GM18868 (cell line): ENCODE data around the gene EHMT2.
A peak's percentile ranks its signal among the peaks of the same experiment; 100 is the strongest.
"Not testable (repeated sequence)": the region's sequence is repeated elsewhere in the genome, so short reads cannot be mapped to it uniquely, and the experiment has no call there.

Experiments
- ATAC-seq: cut with Tn5 transposase; IDR thresholded peaks from one replicate; pipeline ENCODE4 v1.9.1; 2021; ENCODE audit warnings: mild to moderate bottlenecking, moderate library complexity; ENCODE audit not compliant: unreplicated experiment

Gene EHMT2

GRCh38 chr6:31897612-31898382 lies at the start of gene EHMT2:
Gene EHMT2 (minus strand): TSS chr6:31897698. CDS start chr6:31897677, 21 bp downstream.
- peak; percentile 59 for ATAC-seq

DNA sequence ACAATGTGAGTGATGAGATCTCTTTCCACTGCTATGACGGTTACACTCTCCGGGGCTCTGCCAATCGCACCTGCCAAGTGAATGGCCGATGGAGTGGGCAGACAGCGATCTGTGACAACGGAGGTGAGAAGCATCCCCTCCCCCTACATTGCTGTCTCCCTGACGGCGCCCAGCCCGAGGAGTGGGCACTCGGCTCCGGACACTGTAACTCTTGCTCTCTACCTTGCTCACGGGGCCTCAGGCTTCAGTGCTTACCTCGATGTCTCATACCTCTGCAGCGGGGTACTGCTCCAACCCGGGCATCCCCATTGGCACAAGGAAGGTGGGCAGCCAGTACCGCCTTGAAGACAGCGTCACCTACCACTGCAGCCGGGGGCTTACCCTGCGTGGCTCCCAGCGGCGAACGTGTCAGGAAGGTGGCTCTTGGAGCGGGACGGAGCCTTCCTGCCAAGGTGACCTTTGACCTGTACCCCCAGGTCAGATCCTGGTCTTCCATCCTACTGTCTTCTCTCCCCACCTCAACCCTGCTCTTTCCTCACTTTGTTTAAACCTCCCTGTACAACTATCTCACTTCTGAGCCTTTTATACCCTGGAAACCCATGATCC lies 49.7 kb upstream of the EHMT2 start:
- no peak for ATAC-seq

- ATAC-seq = no peak
Measured at GRCh38 chr6:31946370-31946885, 48.9 kb upstream of the EHMT2 start.

GRCh38 chr6:31945507-31946369 lies 48.2 kb upstream of the EHMT2 start, which contains the start of gene CFB:
Gene CFB (plus strand): TSS chr6:31946095. CDS start chr6:31946222, 127 bp downstream.
- ATAC-seq = no peak

DNA sequence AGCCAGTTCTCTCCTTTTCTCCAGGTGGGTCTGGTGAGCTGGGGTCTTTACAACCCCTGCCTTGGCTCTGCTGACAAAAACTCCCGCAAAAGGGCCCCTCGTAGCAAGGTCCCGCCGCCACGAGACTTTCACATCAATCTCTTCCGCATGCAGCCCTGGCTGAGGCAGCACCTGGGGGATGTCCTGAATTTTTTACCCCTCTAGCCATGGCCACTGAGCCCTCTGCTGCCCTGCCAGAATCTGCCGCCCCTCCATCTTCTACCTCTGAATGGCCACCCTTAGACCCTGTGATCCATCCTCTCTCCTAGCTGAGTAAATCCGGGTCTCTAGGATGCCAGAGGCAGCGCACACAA lies 47.6 kb upstream of the EHMT2 start:
- no peak for ATAC-seq

GRCh38 chr6:31943742-31944141 lies 46.2 kb upstream of the EHMT2 start:
- ATAC-seq = no peak

DNA sequence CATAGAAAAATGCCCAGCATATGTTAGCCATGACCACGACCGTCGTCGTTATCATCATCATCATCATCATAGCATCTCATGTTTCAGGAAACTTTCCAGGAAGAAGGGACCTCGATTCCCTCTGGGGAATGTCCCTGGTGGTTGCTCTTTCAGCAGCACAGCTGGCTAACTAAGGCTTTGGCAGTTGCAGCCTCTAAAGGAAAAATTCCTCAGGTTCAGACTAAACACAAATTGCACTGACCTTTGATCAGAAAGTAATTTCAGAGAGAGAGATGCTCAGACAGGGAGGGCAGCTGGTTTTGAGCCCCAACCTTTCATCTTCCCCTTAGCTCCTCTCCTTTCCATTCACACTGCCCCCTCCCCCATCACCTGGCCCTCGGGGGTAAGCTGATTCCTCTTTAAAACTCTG lies 42.8 kb upstream of the EHMT2 start:
- ATAC-seq = no peak

DNA sequence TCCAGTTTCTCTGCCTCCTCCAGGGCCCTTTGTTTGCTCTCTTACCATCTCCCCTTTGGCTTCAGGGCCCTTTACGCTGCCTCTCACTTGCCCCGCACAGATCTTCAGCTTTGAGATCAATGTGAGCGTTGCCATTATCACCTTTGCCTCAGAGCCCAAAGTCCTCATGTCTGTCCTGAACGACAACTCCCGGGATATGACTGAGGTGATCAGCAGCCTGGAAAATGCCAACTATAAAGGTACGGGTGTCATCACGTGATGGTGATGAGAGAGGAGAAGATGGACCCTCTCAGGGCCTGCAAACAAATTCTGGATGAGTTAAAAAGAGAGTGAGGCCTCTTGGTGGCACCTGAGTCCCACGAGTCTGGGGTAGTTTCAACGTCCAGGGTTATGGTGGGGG lies 38.3 kb upstream of the EHMT2 start:
- no peak for ATAC-seq

- no peak for ATAC-seq
Measured at GRCh38 chr6:31935021-31935420, 37.5 kb upstream of the EHMT2 start.

DNA sequence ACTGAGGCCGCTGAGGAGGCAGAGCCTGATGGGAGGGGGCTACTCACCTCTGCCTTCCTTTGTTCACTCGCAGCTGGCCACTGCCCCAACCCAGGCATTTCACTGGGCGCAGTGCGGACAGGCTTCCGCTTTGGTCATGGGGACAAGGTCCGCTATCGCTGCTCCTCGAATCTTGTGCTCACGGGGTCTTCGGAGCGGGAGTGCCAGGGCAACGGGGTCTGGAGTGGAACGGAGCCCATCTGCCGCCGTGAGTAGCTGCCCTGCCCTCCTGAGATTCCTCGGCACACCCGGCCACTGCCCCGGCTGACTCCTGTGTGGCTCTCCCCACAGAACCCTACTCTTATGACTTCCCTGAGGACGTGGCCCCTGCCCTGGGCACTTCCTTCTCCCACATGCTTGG lies 36.0 kb upstream of the EHMT2 start:
- no peak for ATAC-seq

DNA sequence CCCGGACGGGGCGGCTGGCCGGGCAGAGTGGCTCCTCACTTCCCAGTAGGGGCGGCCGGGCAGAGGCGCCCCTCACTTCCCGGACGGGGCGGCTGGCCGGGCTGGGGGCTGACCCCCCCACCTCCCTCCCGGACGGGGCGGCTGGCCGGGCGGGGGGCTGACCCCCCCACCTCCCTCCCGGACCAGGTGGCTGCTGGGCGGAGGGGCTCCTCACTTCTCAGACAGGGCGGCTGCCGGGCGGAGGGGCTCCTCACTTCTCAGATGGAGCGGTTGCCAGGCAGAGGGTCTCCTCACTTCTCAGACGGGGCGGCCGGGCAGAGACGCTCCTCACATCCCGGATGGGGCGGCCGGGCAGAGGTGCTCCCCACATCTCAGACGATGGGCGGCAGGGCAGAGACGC lies 34.6 kb upstream of the EHMT2 start:
- ATAC-seq = not testable (repeated sequence)

- no peak for ATAC-seq
Measured at GRCh38 chr6:31930962-31931361, 33.5 kb upstream of the EHMT2 start.

DNA sequence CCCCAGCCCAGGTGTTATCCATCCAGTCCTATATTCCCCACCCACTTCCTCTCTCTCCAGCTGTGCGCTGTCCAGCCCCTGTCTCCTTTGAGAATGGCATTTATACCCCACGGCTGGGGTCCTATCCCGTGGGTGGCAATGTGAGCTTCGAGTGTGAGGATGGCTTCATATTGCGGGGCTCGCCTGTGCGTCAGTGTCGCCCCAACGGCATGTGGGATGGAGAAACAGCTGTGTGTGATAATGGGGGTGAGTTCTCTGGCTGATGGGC lies 31.1 kb upstream of the EHMT2 start:
- no peak for ATAC-seq

DNA sequence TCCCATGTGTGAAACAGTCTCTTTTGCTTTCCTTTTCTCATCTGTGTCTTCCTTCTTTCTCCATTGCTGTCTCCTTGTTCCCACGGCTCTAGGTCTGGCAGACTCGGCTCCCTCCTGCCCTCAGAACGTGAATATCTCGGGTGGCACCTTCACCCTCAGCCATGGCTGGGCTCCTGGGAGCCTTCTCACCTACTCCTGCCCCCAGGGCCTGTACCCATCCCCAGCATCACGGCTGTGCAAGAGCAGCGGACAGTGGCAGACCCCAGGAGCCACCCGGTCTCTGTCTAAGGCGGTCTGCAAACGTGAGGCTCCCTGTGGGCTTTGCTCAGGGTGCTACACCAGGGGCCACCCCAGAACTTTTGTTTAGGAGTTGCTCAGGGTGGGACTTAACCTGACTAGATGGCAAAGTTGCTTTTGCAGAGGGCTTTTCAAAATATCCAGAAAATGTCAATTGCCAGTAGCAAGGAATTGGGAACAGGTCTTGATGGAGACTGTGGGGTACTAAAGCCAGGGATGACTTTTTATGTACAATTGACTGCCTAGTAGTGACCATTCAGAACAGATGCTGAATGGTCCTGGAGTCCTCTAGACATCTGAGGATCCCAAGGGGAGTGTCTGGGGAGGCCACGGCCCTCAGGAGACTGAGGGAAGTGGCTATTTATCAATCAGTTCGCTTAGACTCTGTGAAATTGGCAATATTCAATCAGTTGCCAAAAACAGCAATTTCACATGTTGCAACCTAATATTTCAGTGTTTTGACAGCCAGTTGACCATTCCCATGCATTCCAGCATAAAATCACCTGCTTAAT lies 30.6 kb upstream of the EHMT2 start:
- no peak for ATAC-seq

- ATAC-seq = no peak
Measured at GRCh38 chr6:31927242-31927862, 29.9 kb upstream of the EHMT2 start, which contains the start of gene C2. Gene C2 (plus strand): TSS chr6:31927717. CDS start chr6:31927753, 36 bp downstream.

DNA sequence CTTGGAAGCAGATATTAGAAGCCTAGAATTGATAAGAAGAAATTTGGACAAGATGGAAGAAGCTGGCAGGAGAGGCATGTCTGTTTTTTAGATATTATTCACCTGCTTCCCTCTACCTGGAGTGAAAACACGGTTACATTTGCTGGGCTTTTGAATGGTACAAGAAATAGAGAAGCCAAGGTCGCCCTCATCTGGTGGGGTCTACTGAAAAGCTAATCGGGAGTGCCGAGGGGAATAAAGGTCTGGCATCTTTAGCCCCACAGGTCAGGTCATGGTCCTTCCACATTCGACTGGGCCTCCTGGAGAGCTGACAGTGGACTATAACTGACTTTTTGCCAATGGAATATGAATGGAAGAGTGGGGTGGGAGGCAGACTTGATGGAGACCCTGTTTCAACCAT lies 25.4 kb upstream of the EHMT2 start:
- no peak for ATAC-seq

GRCh38 chr6:31920811-31921210 lies 23.3 kb upstream of the EHMT2 start:
- ATAC-seq = no peak

DNA sequence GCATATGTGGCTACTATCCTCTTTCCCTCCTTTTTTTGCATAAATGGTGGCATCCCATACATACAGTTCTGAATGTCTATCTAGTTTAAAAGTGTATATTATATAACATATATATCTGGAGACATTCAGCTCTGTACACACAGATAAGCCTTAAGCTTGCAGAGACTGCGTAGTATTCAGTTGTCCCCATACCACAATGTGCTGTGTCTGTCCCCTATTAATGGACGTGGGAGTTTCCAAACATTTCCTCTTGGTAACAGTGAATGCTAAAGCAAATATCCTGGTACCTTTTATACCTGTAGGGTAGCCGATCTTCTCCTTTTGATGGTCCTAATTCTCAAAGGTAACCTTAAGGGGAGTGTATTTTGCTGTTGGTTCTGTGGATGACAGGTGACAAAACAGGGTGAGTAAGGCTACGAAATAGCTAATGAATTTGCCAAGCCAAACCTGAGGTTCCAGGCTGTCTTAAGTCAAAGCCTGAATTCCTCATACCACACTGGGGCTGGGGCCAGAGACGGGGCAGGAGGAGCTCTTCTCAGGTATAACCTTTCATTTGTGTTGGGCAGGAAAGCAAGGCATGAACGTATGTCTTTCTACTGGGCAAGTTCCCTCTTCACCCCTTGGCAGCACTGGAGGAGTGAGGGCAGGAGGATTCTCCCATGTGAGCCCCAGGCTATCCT lies 22.3 kb upstream of the EHMT2 start:
- no peak for ATAC-seq

DNA sequence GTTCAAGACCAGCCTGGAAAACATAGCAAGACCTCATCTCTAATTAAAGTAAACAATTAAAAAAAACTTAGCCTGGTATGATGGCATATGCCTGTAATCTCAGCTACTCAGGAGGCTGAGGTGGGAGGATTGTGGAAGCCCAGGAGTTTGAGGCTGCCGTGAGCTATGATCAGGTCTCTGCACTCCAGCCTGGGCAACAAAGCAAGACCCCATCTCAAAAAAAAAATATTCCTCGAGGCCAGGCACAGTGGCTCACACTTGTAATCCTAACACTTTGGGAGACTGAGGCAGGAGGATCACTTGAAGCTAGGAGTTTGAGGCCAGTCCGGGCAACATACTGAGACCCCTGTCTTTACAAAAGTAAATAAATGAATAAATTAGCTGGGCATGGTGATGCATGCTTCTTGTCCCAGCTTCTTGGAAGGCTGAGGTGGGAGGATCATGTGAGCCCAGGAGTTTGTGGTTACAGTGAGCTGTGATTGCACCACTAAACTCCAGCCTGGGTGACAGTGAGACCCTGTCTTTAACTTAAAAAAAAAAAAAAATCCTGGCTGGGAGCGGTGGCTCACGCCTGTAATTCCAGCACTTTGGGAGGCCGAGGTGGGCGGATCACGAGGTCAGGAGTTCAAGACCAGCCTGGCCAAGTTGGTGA lies 20.7 kb upstream of the EHMT2 start:
- no peak for ATAC-seq
